ENCODE data around the gene GPT2.

GRCh38 chr16:46899443-46900143 lies 15.4 kb downstream of the GPT2 start:
- TF ChIP-seq, protein P1, sequence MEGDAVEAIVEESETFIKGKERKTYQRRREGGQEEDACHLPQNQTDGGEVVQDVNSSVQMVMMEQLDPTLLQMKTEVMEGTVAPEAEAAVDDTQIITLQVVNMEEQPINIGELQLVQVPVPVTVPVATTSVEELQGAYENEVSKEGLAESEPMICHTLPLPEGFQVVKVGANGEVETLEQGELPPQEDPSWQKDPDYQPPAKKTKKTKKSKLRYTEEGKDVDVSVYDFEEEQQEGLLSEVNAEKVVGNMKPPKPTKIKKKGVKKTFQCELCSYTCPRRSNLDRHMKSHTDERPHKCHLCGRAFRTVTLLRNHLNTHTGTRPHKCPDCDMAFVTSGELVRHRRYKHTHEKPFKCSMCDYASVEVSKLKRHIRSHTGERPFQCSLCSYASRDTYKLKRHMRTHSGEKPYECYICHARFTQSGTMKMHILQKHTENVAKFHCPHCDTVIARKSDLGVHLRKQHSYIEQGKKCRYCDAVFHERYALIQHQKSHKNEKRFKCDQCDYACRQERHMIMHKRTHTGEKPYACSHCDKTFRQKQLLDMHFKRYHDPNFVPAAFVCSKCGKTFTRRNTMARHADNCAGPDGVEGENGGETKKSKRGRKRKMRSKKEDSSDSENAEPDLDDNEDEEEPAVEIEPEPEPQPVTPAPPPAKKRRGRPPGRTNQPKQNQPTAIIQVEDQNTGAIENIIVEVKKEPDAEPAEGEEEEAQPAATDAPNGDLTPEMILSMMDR (IDR thresholded peaks at IDR 0.05), result no peak
- TF ChIP-seq POLR2A (IDR thresholded peaks at IDR 0.05) (no peak), POLR2AphosphoS5 (IDR thresholded peaks at IDR 0.05) (no peak), EP300 (IDR thresholded peaks at IDR 0.05) (no peak)
